ENCODE data around the gene NCKAP5.

DNA sequence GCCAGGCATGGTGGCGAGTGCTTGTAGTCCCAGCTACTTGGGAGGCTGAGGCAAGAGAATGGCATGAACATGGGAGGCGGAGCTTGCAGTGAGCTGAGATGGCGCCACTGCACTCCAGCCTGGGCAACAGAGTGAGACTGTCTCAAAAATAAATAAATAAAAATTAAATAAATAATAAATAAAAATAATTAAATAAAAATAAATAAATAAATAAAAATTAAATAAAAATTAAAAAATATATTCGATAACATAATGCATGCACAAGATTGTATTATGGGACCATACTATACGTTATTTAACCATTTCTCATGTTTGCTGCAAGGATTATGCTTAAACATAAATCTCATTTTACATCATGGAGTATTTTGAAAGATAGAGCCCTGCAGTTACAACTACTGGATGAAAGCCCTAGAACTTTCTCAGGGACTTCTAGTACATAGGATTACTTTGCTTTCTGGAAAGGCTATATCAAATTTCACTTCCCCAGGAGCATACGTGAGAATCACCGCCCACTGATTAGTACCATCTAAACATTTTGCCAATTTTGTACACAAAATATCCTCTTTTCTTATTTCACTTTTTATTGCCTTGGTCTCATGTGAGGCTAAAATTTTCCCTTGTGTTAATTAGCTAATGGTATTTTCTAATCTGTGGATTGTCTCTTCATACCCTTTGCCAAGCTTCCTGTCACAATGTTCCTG lies 664.0 kb downstream of the NCKAP5 start:
- TF ChIP-seq SIN3A (IDR thresholded peaks at IDR 0.05; ENCODE audit: borderline replicate concordance, insufficient read depth, low read length) = no peak
- no peak for TF ChIP-seq POLR2AphosphoS5 (IDR thresholded peaks at IDR 0.05; ENCODE audit: low read depth, low read length)

Data from PFSK-1 (cell line).